ENCODE measurements around the gene SLC25A39. TPM values are rescaled to one million over a fixed set of nuclear protein-coding genes. Genes with fewer than 3 reads are reported as not detected.
A peak's percentile ranks its signal among the peaks of the same experiment; 100 is the strongest.

Gene SLC25A39
- total and polyA plus RNA-seq, 2 experiments from 2014 or later: 92.7 to 179 TPM

DNA sequence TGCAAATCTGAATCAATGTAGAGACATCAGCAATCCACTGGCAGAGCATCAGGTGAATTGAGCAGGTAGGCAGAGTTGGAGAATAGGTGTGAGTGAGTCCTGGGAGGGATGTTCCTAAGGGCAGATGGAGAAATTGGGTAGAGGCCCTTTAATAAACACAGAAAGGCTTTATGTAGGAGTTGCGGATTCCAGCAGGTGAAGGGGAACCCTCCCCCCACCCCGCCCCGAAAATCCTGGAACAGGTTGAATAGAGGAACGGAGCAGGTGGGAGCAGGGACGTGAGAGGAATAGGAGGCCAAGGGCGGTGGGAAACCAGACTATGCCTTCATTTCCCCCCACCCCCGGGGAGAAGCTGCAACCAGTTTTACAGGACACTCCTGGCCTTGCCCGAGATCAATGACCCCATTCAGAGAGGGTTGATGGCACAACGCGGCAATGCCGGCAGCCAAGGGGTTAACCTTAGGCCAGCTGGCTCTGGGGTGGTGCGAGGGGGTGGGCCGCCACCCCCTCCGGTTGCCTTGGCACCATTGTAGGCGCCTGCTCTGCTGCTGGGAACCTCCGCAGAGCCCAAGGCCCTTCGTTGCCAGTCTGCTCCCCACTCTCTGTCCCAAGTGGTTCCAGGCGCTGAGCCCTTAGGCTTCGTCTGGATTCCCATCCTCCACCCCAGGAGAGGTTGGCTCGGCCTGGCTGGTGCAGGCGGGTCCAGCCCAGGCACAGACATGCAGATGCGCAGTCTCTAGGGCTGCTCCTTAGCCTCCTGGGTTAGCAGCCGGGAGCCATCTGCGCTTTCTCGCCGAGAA lies 17.0 kb downstream of the SLC25A39 start:
- Histone ChIP-seq H3K79me2 (no peaks in the 10 kb centered on the region), H3K4me3 (peak overlapping the region; percentile 14), H3K4me1 (ENCODE audit: insufficient read depth) (peaks cover 9% of the 10 kb centered on the region), H3K36me3 (replicated peaks; ENCODE audit: insufficient read depth, low read depth) (no peaks in the 10 kb centered on the region), H3K4me2 (peak overlapping the region; percentile 89), H3K27me3 (peaks cover 15% of the 10 kb centered on the region), H2AFZ (no peak overlapping the region), H4K20me1 (ENCODE audit: insufficient read depth, poor library complexity, severe bottlenecking) (no peaks in the 10 kb centered on the region), H3K9me2 (replicated peaks; ENCODE audit: insufficient read depth) (no peaks in the 10 kb centered on the region), H3K9me3 (ENCODE audit: low read depth) (no peaks in the 10 kb centered on the region), H3K27ac (peak overlapping the region; percentile 2)
- WGBS (ENCODE audit: low lambda C conversion rate, missing lambda C conversion rate): 5% methylated on average over 26 of the region's 26 CpGs
- DNase-seq (ENCODE audit: low spot score): peak; percentile 79
- TF ChIP-seq EZH2 (IDR thresholded peaks at IDR 0.05; ENCODE audit: borderline replicate concordance) (no peak), EZH2phosphoT487 (IDR thresholded peaks at IDR 0.05; ENCODE audit: low read depth, severe bottlenecking, unreplicated experiment) (no peak)
- TF ChIP-seq, protein P1, sequence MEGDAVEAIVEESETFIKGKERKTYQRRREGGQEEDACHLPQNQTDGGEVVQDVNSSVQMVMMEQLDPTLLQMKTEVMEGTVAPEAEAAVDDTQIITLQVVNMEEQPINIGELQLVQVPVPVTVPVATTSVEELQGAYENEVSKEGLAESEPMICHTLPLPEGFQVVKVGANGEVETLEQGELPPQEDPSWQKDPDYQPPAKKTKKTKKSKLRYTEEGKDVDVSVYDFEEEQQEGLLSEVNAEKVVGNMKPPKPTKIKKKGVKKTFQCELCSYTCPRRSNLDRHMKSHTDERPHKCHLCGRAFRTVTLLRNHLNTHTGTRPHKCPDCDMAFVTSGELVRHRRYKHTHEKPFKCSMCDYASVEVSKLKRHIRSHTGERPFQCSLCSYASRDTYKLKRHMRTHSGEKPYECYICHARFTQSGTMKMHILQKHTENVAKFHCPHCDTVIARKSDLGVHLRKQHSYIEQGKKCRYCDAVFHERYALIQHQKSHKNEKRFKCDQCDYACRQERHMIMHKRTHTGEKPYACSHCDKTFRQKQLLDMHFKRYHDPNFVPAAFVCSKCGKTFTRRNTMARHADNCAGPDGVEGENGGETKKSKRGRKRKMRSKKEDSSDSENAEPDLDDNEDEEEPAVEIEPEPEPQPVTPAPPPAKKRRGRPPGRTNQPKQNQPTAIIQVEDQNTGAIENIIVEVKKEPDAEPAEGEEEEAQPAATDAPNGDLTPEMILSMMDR (IDR thresholded peaks at IDR 0.05; ENCODE audit: poor library complexity): no peak

DNA sequence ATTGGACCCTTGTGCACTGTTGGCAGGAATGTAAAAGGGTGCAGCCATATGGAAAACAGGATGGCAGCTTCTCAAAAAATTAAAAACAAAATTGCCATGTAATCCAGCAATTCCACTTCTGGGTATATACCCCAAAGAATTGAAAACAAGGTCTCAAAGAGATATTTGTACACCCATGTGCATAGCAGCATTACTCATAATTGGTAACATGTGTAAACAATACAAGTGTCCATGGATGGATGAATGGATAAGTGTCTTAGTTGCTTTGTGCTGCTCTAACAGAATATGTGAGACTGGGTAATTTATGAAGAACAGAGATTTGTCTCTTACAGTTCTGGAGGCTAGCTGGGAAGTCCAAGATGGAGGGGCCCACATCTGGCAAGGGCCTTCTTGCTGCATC lies 20.0 kb downstream of the SLC25A39 start:
- H3K4me2 ChIP-seq: no peak overlapping the region
- H3K4me1 ChIP-seq (ENCODE audit: insufficient read depth): peaks cover 9% of the 10 kb centered on the region
- H2AFZ ChIP-seq: no peak overlapping the region
- no peak overlapping the region for H3K27ac ChIP-seq
- DNase-seq (ENCODE audit: low spot score): no peak
- no peak overlapping the region for H3K4me3 ChIP-seq
- no peaks in the 10 kb centered on the region for H3K9me3 ChIP-seq (ENCODE audit: low read depth)
- H3K79me2 ChIP-seq: no peaks in the 10 kb centered on the region
- H4K20me1 ChIP-seq (ENCODE audit: insufficient read depth, poor library complexity, severe bottlenecking): no peaks in the 10 kb centered on the region
- H3K36me3 ChIP-seq (replicated peaks; ENCODE audit: insufficient read depth, low read depth): no peaks in the 10 kb centered on the region
- H3K27me3 ChIP-seq: peaks cover 15% of the 10 kb centered on the region
- H3K9me2 ChIP-seq (replicated peaks; ENCODE audit: insufficient read depth): no peaks in the 10 kb centered on the region
- TF ChIP-seq EZH2phosphoT487 (IDR thresholded peaks at IDR 0.05; ENCODE audit: low read depth, severe bottlenecking, unreplicated experiment) (no peak), EZH2 (IDR thresholded peaks at IDR 0.05; ENCODE audit: borderline replicate concordance) (no peak)
- TF ChIP-seq, protein P1 (IDR thresholded peaks at IDR 0.05; ENCODE audit: poor library complexity): no peak

DNA sequence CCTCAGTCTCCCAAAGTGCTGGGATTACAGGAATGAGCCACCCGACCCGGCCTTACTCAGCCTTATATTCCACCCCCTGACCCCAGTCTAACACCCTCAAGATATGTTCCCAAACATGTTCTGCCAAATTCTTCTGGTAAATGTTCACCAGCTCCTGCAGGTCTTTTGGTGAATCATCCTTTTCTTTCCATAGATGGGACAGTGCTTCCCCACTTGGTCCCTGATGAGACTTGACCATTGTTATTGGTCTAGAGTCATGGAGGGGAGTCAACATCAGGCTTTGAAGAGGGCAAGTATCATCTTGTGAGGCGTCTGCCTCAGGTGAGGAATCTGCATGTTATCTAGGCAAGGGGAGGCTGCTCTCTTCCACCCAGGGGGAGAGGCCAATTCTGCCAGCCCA lies 26.6 kb downstream of the SLC25A39 start:
- H3K4me3 ChIP-seq: no peak overlapping the region
- TF ChIP-seq EZH2phosphoT487 (IDR thresholded peaks at IDR 0.05; ENCODE audit: low read depth, severe bottlenecking, unreplicated experiment): no peak
- no peak for TF ChIP-seq EZH2 (IDR thresholded peaks at IDR 0.05; ENCODE audit: borderline replicate concordance)
- TF ChIP-seq, protein P1 (IDR thresholded peaks at IDR 0.05; ENCODE audit: poor library complexity): no peak
- H3K27ac ChIP-seq: no peak overlapping the region
- no peaks in the 10 kb centered on the region for H3K79me2 ChIP-seq
- no peak overlapping the region for H2AFZ ChIP-seq
- H3K9me2 ChIP-seq (replicated peaks; ENCODE audit: insufficient read depth): no peaks in the 10 kb centered on the region
- DNase-seq (ENCODE audit: low spot score): no peak
- H3K4me2 ChIP-seq: no peak overlapping the region
- H3K9me3 ChIP-seq (ENCODE audit: low read depth): no peaks in the 10 kb centered on the region
- H4K20me1 ChIP-seq (ENCODE audit: insufficient read depth, poor library complexity, severe bottlenecking): no peaks in the 10 kb centered on the region
- no peaks in the 10 kb centered on the region for H3K4me1 ChIP-seq (ENCODE audit: insufficient read depth)
- no peaks in the 10 kb centered on the region for H3K36me3 ChIP-seq (replicated peaks; ENCODE audit: insufficient read depth, low read depth)
- WGBS (ENCODE audit: low lambda C conversion rate, missing lambda C conversion rate): 72% methylated on average over 3 of the region's 3 CpGs
- H3K27me3 ChIP-seq: no peaks in the 10 kb centered on the region
